Lower leg skin (tissue), 3 donors: ENCODE data around the gene TOX2.

Source experiments
- CTCF ChIP-seq, 3 donors: fragments of 450-650 bp; IDR thresholded peaks; one replicate each; pipeline ENCODE4 v1.5.1; 2016; ENCODE audit warnings: antibody characterized with exemption in 3 of 3, mild to moderate bottlenecking in 3 of 3, moderate library complexity in 2 of 3
- POLR2A ChIP-seq, 2 donors: fragments of 450-650 bp; IDR thresholded peaks; one replicate each; pipeline ENCODE4 v1.6.1; 2016 to 2017; ENCODE audit warnings: antibody characterized with exemption in 2 of 2, mild to moderate bottlenecking in 1 of 2, moderate library complexity in 1 of 2

- TF ChIP-seq CTCF (IDR thresholded peaks at IDR 0.05): no peak
- TF ChIP-seq POLR2A (IDR thresholded peaks at IDR 0.05): no peak
Measured at GRCh38 chr20:43976547-43976946, 61.9 kb downstream of the TOX2 start.
